ENCODE results near the gene TMEM117.

- TF ChIP-seq, protein P1, sequence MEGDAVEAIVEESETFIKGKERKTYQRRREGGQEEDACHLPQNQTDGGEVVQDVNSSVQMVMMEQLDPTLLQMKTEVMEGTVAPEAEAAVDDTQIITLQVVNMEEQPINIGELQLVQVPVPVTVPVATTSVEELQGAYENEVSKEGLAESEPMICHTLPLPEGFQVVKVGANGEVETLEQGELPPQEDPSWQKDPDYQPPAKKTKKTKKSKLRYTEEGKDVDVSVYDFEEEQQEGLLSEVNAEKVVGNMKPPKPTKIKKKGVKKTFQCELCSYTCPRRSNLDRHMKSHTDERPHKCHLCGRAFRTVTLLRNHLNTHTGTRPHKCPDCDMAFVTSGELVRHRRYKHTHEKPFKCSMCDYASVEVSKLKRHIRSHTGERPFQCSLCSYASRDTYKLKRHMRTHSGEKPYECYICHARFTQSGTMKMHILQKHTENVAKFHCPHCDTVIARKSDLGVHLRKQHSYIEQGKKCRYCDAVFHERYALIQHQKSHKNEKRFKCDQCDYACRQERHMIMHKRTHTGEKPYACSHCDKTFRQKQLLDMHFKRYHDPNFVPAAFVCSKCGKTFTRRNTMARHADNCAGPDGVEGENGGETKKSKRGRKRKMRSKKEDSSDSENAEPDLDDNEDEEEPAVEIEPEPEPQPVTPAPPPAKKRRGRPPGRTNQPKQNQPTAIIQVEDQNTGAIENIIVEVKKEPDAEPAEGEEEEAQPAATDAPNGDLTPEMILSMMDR (IDR thresholded peaks at IDR 0.05; ENCODE audit: low read depth, low read length), result no peak
- no peak for TF ChIP-seq EZH2phosphoT487 (IDR thresholded peaks at IDR 0.05; ENCODE audit: low read depth)
Observed at GRCh38 chr12:43951286-43951685, 115.4 kb downstream of the TMEM117 start.
